MG63 (cell line): Measurements from ENCODE around the gene INF2. TPM values are rescaled to one million over a fixed set of nuclear protein-coding genes. Genes with fewer than 3 reads are reported as not detected.
"Not testable (repeated sequence)": the region's sequence is repeated elsewhere in the genome, so short reads cannot be mapped to it uniquely, and the experiment has no call there.

Experiments used
- DNase-seq: peaks from one replicate; pipeline ENCODE4 v3.0.0-alpha.2; 2020
- H3K27me3 ChIP-seq: fragments of 250-450 bp; sonication (Bioruptor Pico); 2 replicates; pipeline ENCODE4 v1.5.1; 2020; ENCODE audit warnings: mild to moderate bottlenecking, moderate library complexity
- H3K36me3 ChIP-seq: fragments of 250-450 bp; sonication (Bioruptor Pico); 2 replicates; pipeline ENCODE4 v1.5.1; 2020; ENCODE audit warnings: mild to moderate bottlenecking, moderate library complexity
- H3K4me3 ChIP-seq: fragments of 250-450 bp; sonication (Bioruptor Pico); 2 replicates; pipeline ENCODE4 v1.5.1; 2020; ENCODE audit warnings: mild to moderate bottlenecking, moderate library complexity
- H3K9me3 ChIP-seq: fragments of 250-450 bp; sonication (Bioruptor Pico); 2 replicates; pipeline ENCODE4 v1.5.1; 2020; ENCODE audit warnings: mild to moderate bottlenecking, moderate library complexity
- total RNA-seq: library from RNA; depleted of rRNA; stranded (reverse); fragments of >200 nt; shearing (Covaris generic); gene quantifications from 2 replicates; pipeline ENCODE4 v1.2.3, GENCODE V29; 2014; ENCODE audit warnings: low replicate concordance

The INF2 gene
- total RNA-seq, 1 experiment from 2014 or later = 31.4 TPM

- no peaks in the 10 kb centered on the region for H3K36me3 ChIP-seq
- DNase-seq = no peak
- H3K9me3 ChIP-seq = no peaks in the 10 kb centered on the region
- H3K4me3 ChIP-seq = no peak overlapping the region
- H3K27me3 ChIP-seq = no peaks in the 10 kb centered on the region
Measured at GRCh38 chr14:104665657-104666522, 23.5 kb upstream of the INF2 start.

- H3K4me3 ChIP-seq, H3K36me3 ChIP-seq, DNase-seq, H3K27me3 ChIP-seq, H3K9me3 ChIP-seq: not testable (repeated sequence)
Measured at GRCh38 chr14:104666523-104666895, 22.9 kb upstream of the INF2 start.

GRCh38 chr14:104666981-104667380 lies 22.4 kb upstream of the INF2 start:
- DNase-seq = no peak

GRCh38 chr14:104669697-104670096 lies 19.7 kb upstream of the INF2 start:
- DNase-seq = no peak
- no peak overlapping the region for H3K4me3 ChIP-seq
- H3K9me3 ChIP-seq = no peaks in the 10 kb centered on the region
- H3K36me3 ChIP-seq = no peaks in the 10 kb centered on the region
- no peaks in the 10 kb centered on the region for H3K27me3 ChIP-seq

More at GRCh38 chr14:104666981-104667380, 22.4 kb upstream of the INF2 start:
- Histone ChIP-seq H3K4me3 (no peak overlapping the region), H3K36me3 (no peaks in the 10 kb centered on the region), H3K9me3 (no peaks in the 10 kb centered on the region), H3K27me3 (no peaks in the 10 kb centered on the region)

GRCh38 chr14:104671330-104671977 lies 18.0 kb upstream of the INF2 start:
- H3K36me3 ChIP-seq, DNase-seq, H3K27me3 ChIP-seq, H3K4me3 ChIP-seq, H3K9me3 ChIP-seq: not testable (repeated sequence)

- not testable (repeated sequence) for DNase-seq, H3K4me3 ChIP-seq, H3K27me3 ChIP-seq, H3K9me3 ChIP-seq, H3K36me3 ChIP-seq
Measured at GRCh38 chr14:104672119-104672518, 17.3 kb upstream of the INF2 start.

- DNase-seq = no peak
- no peak overlapping the region for H3K4me3 ChIP-seq
- no peaks in the 10 kb centered on the region for H3K9me3 ChIP-seq
- H3K27me3 ChIP-seq = no peaks in the 10 kb centered on the region
- no peaks in the 10 kb centered on the region for H3K36me3 ChIP-seq
Measured at GRCh38 chr14:104673481-104673880, 15.9 kb upstream of the INF2 start.

- no peaks in the 10 kb centered on the region for H3K27me3 ChIP-seq
- no peak for DNase-seq
- no peak overlapping the region for H3K4me3 ChIP-seq
- no peaks in the 10 kb centered on the region for H3K9me3 ChIP-seq
- no peaks in the 10 kb centered on the region for H3K36me3 ChIP-seq
Measured at GRCh38 chr14:104675447-104675846, 14.0 kb upstream of the INF2 start.

- DNase-seq = no peak
- Histone ChIP-seq H3K36me3 (no peaks in the 10 kb centered on the region), H3K27me3 (no peaks in the 10 kb centered on the region), H3K4me3 (no peak overlapping the region), H3K9me3 (no peaks in the 10 kb centered on the region)
Measured at GRCh38 chr14:104676130-104676693, 13.2 kb upstream of the INF2 start.

- no peaks in the 10 kb centered on the region for H3K9me3 ChIP-seq
Measured at GRCh38 chr14:104676694-104677511, 12.5 kb upstream of the INF2 start.

GRCh38 chr14:104677512-104678332 lies 11.7 kb upstream of the INF2 start:
- no peaks in the 10 kb centered on the region for H3K27me3 ChIP-seq
- no peaks in the 10 kb centered on the region for H3K36me3 ChIP-seq
- H3K9me3 ChIP-seq = no peaks in the 10 kb centered on the region
- peak; percentile 60 for DNase-seq
- peak overlapping the region; percentile 34 for H3K4me3 ChIP-seq

More at GRCh38 chr14:104676694-104677511, 12.5 kb upstream of the INF2 start:
- Histone ChIP-seq H3K27me3 (no peaks in the 10 kb centered on the region), H3K4me3 (no peak overlapping the region), H3K36me3 (no peaks in the 10 kb centered on the region)
- no peak for DNase-seq

- H3K36me3 ChIP-seq = no peaks in the 10 kb centered on the region
- H3K27me3 ChIP-seq = no peaks in the 10 kb centered on the region
- H3K9me3 ChIP-seq = no peaks in the 10 kb centered on the region
- peak overlapping the region; percentile 34 for H3K4me3 ChIP-seq
- DNase-seq = no peak
Measured at GRCh38 chr14:104678346-104678745, 11.1 kb upstream of the INF2 start.

GRCh38 chr14:104678901-104679705 lies 10.3 kb upstream of the INF2 start:
- H3K27me3 ChIP-seq = no peaks in the 10 kb centered on the region
- H3K4me3 ChIP-seq = no peak overlapping the region
- DNase-seq = no peak
- no peaks in the 10 kb centered on the region for H3K9me3 ChIP-seq
- no peaks in the 10 kb centered on the region for H3K36me3 ChIP-seq

GRCh38 chr14:104680056-104680805 lies 9.2 kb upstream of the INF2 start:
- Histone ChIP-seq H3K4me3 (peak overlapping the region; percentile 40; the same call in 1 of the 2 replicates), H3K36me3 (no peaks in the 10 kb centered on the region), H3K9me3 (no peaks in the 10 kb centered on the region), H3K27me3 (no peaks in the 10 kb centered on the region)
- DNase-seq = peak; percentile 84
